Measurements from ENCODE around the gene CEP85L. TPM values are rescaled to one million over a fixed set of nuclear protein-coding genes. Genes with fewer than 3 reads are reported as not detected.

The CEP85L gene
- total RNA-seq, 4 donors from 2014 or later: 12.6 to 16.2 (median 13.4) TPM

DNA sequence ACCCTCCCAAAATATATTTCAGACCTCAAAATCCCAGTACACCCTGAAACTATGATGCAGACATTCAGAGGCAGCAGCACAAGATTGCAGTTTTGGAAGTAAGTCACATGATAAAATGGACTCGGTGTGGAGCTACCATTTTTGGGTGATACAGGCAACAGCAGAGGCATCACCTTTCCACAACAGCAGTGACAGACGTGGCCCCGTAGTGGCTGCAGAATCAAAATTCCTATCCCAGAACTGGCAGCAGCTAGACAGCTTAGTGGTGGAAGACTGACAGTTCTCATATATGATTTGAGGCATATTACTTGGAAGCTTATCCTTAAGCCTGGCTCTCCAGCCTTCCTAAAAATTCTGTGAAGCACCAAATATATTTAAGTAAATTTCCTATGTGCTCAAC, 83.4 kb downstream of the CEP85L start:
- Histone ChIP-seq H3K27me3 (no peaks in the 10 kb centered on the region), H3K36me3 (peaks cover 0 to 7% (median 0%) of the 10 kb centered on the region in 4 donors), H3K4me3 (no peak overlapping the region), H3K4me1 (peaks cover 4 to 21% (median 10%) of the 10 kb centered on the region in 4 donors), H3K27ac (replicated peaks in 1 of 4) (no peak overlapping the region), H3K9me3 (no peaks in the 10 kb centered on the region)
- DNase-seq (ENCODE audit: extremely low spot score): peak; percentile 37
- TF ChIP-seq POLR2AphosphoS5 (IDR thresholded peaks at IDR 0.05): no peak
- TF ChIP-seq, protein P1, sequence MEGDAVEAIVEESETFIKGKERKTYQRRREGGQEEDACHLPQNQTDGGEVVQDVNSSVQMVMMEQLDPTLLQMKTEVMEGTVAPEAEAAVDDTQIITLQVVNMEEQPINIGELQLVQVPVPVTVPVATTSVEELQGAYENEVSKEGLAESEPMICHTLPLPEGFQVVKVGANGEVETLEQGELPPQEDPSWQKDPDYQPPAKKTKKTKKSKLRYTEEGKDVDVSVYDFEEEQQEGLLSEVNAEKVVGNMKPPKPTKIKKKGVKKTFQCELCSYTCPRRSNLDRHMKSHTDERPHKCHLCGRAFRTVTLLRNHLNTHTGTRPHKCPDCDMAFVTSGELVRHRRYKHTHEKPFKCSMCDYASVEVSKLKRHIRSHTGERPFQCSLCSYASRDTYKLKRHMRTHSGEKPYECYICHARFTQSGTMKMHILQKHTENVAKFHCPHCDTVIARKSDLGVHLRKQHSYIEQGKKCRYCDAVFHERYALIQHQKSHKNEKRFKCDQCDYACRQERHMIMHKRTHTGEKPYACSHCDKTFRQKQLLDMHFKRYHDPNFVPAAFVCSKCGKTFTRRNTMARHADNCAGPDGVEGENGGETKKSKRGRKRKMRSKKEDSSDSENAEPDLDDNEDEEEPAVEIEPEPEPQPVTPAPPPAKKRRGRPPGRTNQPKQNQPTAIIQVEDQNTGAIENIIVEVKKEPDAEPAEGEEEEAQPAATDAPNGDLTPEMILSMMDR (IDR thresholded peaks at IDR 0.05): no peak
- no peak for TF ChIP-seq POLR2A (IDR thresholded peaks at IDR 0.05; ENCODE audit: low read depth)
- intact Hi-C loops (cut with DNase I): no loop called here
- WGBS: 73% methylated on average over 3 of the region's 3 CpGs

DNA sequence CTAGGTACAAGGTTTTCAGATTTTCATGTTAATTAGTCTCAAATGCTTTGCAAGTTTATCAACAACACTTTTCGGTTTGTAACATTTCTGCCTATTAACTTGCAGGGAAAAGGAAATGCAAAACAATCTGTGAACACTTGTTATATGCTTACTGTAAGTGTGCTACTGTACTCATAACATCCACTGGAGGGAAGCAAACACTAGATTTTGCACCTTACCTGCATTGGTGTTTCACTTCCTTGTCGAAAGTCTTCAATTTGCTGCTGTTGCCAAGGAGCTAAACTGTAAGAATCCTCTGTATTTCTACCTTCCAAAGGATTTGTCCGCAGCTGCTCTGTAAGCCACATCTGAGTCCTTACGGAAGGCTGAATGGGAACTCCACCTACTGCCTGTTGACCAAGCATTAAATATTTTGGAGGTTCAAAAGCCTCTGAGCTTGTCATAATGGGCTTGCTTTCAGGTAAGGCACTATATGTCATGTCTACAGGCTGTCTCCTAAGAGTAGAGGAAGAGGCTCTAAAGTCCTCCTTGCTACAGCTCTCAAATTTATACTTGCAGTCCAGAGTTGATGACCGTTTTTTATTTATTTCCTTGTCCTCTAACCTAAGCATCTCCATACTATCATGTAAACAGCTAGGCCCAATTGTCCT, 86.0 kb downstream of the CEP85L start:
- Histone ChIP-seq H3K36me3 (peaks cover 0 to 9% (median 0%) of the 10 kb centered on the region in 4 donors), H3K9me3 (no peaks in the 10 kb centered on the region), H3K4me3 (no peak overlapping the region), H3K27ac (replicated peaks in 1 of 4) (no peak overlapping the region), H3K27me3 (no peaks in the 10 kb centered on the region), H3K4me1 (peaks cover 4 to 27% (median 15%) of the 10 kb centered on the region in 4 donors)
- WGBS: 82% methylated on average over 5 of the region's 5 CpGs
- DNase-seq (ENCODE audit: extremely low spot score): peak; percentile 12
- intact Hi-C loops (cut with DNase I): no loop called here
- TF ChIP-seq, protein P1 (IDR thresholded peaks at IDR 0.05): peak in 2 of 3 experiments; percentile 19 to 28
- TF ChIP-seq POLR2A (IDR thresholded peaks at IDR 0.05; ENCODE audit: low read depth): no peak

DNA sequence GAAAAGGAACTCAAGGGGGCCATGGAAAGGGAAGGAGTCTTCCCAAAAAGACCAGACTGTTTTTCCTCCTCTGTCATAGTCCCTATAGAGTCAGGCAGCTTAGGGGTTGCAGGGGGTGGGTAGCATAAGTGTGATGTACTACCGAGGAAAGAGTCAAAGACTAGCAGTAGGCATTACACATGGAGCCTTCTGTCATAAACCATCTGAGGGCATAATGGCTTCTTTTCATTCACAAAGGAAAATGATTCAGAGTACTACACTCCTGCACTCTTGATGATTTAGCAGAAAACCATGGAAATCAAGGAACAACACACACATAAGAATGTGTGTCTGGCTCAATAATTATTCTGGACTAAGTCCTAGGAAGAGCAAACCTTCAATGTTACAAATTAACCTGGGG, 88.4 kb downstream of the CEP85L start:
- Histone ChIP-seq H3K36me3 (peaks cover 0 to 23% (median 13%) of the 10 kb centered on the region in 4 donors), H3K4me1 (peaks cover under 1 to 38% (median 24%) of the 10 kb centered on the region in 4 donors), H3K9me3 (no peaks in the 10 kb centered on the region), H3K4me3 (no peak overlapping the region), H3K27ac (replicated peaks in 1 of 4) (peak overlapping the region in 1 of 4 donors; percentile 20), H3K27me3 (no peaks in the 10 kb centered on the region)
- WGBS: 76% methylated on average over 1 of the region's 1 CpG
- DNase-seq (ENCODE audit: extremely low spot score): no peak
- intact Hi-C loops (cut with DNase I): no loop called here
- no peak for TF ChIP-seq EP300 (IDR thresholded peaks at IDR 0.05)
- TF ChIP-seq POLR2A (IDR thresholded peaks at IDR 0.05; ENCODE audit: low read depth): no peak
- TF ChIP-seq, protein P1 (IDR thresholded peaks at IDR 0.05): no peak
- no peak for TF ChIP-seq POLR2AphosphoS5 (IDR thresholded peaks at IDR 0.05)

DNA sequence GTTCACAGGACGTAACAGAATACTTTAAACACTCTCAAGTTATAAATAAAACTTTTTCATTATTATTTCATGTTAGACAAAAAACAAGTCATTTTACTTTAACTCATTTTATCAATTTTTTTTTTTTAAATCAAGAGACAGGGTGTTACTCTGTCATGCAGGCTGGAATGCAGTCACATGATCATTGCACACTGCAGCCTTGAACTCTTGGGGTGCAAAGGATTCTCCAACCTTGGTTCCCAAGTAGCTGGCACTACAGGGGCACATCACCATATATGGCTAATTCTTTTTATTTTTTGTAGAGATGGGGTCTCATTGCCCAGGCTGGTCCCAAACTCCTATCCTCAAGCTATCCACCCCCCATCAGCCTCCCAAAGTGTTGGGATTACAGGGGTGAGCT, 89.1 kb downstream of the CEP85L start:
- peaks cover 0 to 26% (median 14%) of the 10 kb centered on the region in 4 donors for H3K36me3 ChIP-seq
- DNase-seq (ENCODE audit: extremely low spot score): no peak
- peaks cover 0 to 38% (median 26%) of the 10 kb centered on the region in 4 donors for H3K4me1 ChIP-seq
- 56% methylated on average over 1 of the region's 1 CpG for WGBS
- no peak overlapping the region for H3K27ac ChIP-seq (replicated peaks in 1 of 4)
- no peak for TF ChIP-seq EP300 (IDR thresholded peaks at IDR 0.05)
- TF ChIP-seq, protein P1 (IDR thresholded peaks at IDR 0.05): no peak
- no peak for TF ChIP-seq POLR2A (IDR thresholded peaks at IDR 0.05; ENCODE audit: low read depth)
- no peak for TF ChIP-seq POLR2AphosphoS5 (IDR thresholded peaks at IDR 0.05)
- no peak overlapping the region for H3K4me3 ChIP-seq
- H3K9me3 ChIP-seq: no peaks in the 10 kb centered on the region
- no peaks in the 10 kb centered on the region for H3K27me3 ChIP-seq
- intact Hi-C loops (cut with DNase I): no loop called here

DNA sequence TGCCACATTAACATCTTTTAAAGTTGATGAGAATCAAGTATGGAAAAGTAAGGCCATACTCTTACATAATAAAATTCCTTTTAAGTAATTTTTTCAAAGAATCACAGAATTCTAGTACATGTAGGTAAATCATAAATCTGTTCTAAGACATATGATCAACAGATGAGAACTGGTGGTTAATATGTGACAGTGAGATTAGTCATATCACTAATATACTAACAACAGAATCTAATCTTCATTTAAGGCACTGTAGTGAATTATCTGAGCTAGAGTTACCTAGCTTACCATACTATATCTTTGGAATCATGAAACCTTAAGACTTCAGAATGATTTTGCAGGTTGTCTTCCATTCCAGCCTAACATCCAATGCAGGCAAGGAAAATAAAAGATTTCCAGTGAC, 91.7 kb downstream of the CEP85L start:
- H3K36me3 ChIP-seq: peaks cover 0 to 49% (median 11%) of the 10 kb centered on the region in 4 donors
- intact Hi-C loops (cut with DNase I): no loop called here
- H3K4me3 ChIP-seq: no peak overlapping the region
- TF ChIP-seq, protein P1 (IDR thresholded peaks at IDR 0.05): no peak
- H3K27me3 ChIP-seq: no peaks in the 10 kb centered on the region
- H3K4me1 ChIP-seq: peaks cover 0 to 51% (median 35%) of the 10 kb centered on the region in 4 donors
- no peaks in the 10 kb centered on the region for H3K9me3 ChIP-seq
- no peak for DNase-seq (ENCODE audit: extremely low spot score)
- no peak overlapping the region for H3K27ac ChIP-seq (replicated peaks in 1 of 4)
